GM21723 (cell line): ENCODE data around the gene PRDX1.

Source experiments
- ATAC-seq: cut with Tn5 transposase; IDR thresholded peaks from one replicate; pipeline ENCODE4 v1.9.1; 2021; ENCODE audit warnings: mild to moderate bottlenecking, moderate library complexity; ENCODE audit not compliant: unreplicated experiment

Gene PRDX1

GRCh38 chr1:45521413-45522323 lies at the start of gene PRDX1:
PRDX1 (minus strand) TSS chr1:45521884; CDS start chr1:45519043, 2,841 bp downstream.
- peak; percentile 77 for ATAC-seq

GRCh38 chr1:45570631-45571030 lies 48.9 kb upstream of the PRDX1 start:
- no peak for ATAC-seq

GRCh38 chr1:45569962-45570581 lies 48.4 kb upstream of the PRDX1 start:
- ATAC-seq: peak; percentile 61

GRCh38 chr1:45569571-45569961 lies 47.9 kb upstream of the PRDX1 start:
- no peak for ATAC-seq

DNA sequence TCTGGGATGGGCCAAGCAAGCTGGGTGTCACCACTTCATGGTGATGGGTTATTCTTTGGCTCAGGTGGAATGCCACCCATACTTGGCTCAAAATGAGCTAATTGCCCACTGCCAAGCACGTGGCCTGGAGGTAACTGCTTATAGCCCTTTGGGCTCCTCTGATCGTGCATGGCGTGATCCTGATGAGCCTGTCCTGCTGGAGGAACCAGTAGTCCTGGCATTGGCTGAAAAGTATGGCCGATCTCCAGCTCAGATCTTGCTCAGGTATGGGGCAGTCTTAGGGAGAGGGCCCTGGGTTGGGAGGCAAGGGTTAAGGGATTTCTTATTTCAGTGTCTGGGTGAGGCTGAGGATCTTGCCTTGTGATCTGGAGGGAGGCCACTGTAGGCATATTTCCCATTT lies 46.7 kb upstream of the PRDX1 start:
- ATAC-seq: no peak

DNA sequence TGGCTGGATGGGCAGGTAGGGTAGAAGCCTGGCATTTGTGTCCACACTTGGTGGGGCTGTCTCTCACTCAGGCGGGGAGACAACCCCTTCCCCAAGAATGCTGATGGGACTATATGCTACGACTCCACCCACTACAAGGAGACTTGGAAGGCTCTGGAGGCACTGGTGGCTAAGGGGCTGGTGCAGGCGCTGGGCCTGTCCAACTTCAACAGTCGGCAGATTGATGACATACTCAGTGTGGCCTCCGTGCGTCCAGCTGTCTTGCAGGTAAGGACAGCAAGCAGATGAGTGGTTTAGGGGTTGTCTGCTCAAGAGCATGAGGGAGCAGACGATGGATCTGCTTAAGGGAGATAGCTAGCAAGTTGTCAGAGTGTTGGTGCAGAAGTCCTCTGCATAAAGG lies 46.2 kb upstream of the PRDX1 start:
- no peak for ATAC-seq

DNA sequence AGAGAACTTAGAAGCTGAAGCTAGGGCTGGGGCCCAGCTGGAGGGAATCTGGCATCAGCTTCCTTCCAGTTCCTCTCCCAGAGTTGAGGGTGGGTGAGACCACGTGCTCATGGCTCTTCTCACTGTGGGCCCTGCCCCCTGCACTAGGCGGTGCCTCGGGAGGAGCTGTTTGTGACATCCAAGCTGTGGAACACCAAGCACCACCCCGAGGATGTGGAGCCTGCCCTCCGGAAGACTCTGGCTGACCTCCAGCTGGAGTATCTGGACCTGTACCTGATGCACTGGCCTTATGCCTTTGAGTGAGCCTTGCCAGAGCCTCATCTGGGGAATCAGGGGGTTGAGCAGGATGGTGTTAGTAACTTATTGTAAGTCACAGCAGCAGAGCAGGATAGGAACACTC lies 45.0 kb upstream of the PRDX1 start:
- ATAC-seq: no peak

DNA sequence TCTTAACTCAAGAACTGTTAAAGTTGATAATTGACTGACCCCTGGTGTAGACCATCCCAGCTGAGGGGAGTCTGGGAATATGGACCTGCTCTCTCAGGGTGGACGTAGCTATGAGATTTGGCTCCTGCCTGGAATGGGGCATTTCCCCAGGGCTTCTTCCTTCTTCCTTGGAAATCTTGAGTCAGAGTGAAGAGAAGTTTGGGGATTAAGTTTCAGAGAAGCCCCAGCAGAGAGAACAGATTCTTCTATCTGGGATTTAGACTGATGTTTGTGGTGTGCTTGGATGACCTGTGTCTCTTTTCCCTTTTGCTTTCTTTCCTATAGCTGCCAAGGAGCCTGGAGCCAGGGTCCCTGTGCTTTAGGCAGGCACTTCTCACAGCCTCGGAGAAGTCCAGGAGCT lies 42.2 kb upstream of the PRDX1 start:
- no peak for ATAC-seq

DNA sequence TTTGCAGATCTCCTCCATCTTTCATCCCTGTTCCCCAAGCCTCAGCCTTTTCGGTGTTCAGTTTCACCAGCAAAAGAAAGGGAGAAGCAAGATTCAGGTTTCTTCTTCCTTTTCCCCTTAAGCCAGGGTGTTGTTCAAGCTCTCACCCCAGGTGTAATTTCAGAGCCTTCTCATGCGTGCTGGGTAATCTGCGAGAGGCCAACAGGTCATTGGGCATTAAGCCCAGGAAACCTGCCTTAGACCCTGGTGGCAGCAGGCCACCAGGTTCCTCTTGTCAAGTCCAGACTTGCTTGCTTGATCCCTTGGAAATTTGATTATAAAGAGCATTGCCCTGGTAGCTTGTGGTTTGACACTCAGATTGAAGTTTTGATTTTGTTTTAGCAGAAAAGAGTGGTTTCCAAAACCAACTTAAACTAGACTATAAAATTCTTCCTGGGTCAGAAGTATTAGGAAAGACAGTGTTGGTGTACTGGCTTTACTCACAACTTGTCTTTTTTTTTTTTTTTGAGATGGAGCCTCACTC lies 35.8 kb upstream of the PRDX1 start:
- no peak for ATAC-seq

GRCh38 chr1:45554198-45554597 lies 32.5 kb upstream of the PRDX1 start:
- ATAC-seq: no peak

DNA sequence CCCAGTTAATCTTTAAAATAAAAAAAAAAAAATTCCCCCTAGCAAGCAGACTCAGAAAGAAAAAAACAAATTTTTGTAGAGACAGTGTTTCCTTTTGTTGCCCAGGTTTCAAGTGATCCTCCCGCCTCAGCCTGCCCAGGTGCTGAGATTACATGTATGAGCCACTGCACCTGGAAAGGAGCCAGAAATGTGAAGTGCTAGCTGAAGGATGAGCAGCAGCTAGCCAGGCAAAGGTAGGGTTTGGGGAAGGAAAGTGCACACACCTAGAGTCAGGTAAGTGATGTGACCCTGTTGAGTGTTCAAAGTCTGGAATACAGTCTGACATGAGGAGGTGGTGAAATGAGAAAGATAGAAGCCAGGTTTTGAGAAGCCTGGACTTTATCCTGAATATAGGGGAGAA lies 30.6 kb upstream of the PRDX1 start:
- ATAC-seq: no peak

DNA sequence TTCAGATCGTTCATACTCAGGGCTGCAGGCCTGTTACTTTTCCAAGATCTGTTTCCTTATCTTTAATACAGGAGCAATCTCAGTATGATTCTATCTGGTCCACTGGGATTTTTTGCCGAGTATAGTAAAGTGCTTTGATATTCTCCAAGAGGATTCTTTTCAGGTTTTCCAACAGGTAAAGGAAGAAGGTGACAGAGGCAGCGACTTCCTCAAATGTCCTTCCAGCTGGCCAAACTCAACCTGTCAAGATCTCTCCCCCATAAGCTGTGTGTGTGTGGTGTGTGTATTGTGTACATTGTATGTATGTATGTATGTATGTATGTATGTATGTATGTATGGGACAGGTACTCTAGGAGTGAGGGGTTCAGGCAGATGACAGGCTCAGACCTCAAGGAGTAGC lies 30.0 kb upstream of the PRDX1 start:
- ATAC-seq: no peak

DNA sequence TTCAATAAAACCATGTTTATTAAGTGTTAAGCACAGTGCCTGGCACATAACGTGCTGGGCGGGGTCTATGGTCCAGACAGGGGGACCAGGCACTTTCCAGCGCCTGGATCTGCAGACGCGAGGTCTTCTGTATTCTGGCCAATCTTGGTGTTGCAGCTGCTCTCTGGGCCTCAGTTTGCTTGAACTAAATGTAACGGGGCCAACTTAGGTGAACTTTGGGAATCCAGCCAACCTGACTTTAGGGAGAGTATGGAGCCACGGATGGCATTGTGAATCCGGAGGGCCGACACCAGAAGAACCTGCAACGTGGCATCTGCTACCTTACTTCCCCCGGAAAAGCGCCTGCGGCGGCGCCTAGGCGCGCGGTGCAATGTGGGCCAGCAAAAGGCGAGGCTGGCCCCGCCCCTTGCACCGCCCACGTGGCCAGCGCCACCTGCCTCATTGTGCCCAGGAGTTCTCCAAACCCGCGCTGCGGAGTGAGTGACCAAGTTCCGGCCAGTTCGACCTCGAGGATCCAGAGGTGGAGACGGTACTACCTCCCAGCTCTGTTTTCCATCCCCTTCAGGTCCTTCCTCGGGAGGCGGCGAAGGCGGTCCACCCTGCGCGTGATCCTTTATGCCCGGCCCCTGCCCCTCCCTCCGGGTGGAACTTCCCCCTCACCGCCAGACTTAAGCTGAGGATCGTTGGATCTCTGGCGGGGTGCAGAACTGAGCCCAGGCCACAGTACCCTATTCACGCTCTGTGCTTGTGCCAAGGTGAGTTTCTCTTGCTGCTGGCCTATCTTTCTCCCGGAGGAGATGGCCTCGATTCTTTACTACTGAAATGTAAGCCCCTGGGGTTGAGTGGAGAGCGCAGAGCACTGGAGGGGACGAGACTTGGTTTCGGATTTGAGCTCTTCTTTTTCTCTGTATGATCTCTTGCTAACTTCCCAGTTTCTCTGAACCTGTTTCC lies 29.0 kb upstream of the PRDX1 start, which contains the start of gene AKR1A1:
Gene AKR1A1, plus strand, starts transcription at position 426 of the 951 bp plus-strand sequence. CDS start 10,969 bp downstream, outside the sequence.
- ATAC-seq: peak; percentile 85

DNA sequence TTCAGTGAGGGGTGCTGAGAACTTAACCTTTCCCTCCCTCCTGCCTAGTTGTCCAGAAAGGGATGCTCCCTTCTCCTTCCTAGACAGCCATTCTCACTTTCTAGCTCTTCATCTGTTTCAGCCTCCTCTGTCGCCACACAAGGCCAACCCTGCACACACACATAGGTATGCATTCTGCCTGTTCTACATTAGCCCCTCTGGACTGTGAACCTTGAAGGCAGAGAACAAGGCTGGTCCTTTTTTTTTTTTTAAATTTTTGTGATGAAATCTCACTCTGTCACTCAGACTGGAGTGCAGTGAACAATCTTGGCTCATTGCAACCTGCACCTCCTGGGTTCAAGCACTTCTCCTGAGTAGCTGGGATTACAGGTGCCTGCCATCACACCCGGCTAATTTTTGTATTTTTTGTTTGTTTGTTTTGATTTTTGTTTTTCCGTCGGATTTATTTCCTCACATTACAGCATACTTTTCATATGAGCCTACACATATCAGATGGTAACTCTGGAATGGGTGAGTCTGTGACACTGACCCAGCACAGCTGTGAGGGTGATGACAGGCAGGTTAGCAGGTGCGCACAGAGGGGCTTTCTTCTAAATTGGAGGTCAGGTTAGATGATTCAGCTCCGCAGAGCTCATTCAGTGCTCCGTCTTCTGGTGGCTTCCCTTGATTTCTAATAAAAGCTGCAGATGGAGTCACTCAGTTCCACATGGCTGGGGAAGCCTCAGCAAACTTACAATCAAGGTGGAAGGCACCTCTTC lies 24.0 kb upstream of the PRDX1 start:
- no peak for ATAC-seq

DNA sequence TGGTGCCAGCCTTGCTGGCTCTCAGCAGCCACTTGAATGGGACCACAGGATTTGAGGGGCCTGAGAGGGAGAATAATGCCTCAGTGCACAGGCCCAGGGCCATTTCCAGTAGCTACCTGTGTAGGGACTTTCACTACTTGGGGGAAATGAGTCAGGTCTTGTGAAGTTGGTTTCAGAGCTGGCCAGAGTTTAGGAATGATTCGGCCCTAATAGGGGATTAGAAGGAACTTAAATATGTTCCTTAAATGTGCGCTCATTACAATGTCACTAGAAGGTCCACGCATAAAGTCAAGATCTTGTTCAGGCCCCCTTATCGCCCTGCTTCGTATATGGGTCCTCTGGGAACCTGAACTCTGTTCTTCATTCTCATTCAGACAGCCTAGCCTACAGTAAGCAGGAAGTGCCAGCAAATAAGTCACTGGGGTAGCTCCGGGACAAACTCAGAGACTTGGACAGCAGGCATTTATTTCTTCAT lies 23.4 kb upstream of the PRDX1 start:
- ATAC-seq: peak; percentile 66

- no peak for ATAC-seq
These were observed 22.8 kb upstream of the PRDX1 start for GRCh38 chr1:45544530-45544929.

GRCh38 chr1:45543581-45544417 lies 22.1 kb upstream of the PRDX1 start:
- ATAC-seq: peak; percentile 54

- ATAC-seq: no peak
These were observed 20.9 kb upstream of the PRDX1 start for GRCh38 chr1:45542591-45542990.

- no peak for ATAC-seq
These were observed 19.5 kb upstream of the PRDX1 start for GRCh38 chr1:45541193-45541592.
